Cardiac fibroblast (primary cell): ENCODE data around the gene ATP5IF1.

Experiments used
- DNase-seq, 2 donors: peaks; one replicate each; pipeline versions ENCODE4 v3.0.0 to v3.0.0-alpha.2; 2010; ENCODE audit warnings: low read depth in 2 of 2
- H3K4me3 ChIP-seq, 2 donors: replicated peaks in 1 of 2; 1 replicate in 1 of 2; 2 replicates in 1 of 2; pipeline ENCODE4 v1.5.1; 2011; ENCODE audit warnings: low read depth in 2 of 2, low read length in 2 of 2, mild to moderate bottlenecking in 2 of 2, moderate library complexity in 1 of 2
- CTCF ChIP-seq: IDR thresholded peaks from one replicate; pipeline ENCODE4 v1.5.1; 2011; ENCODE audit warnings: low read depth, mild to moderate bottlenecking, low read length, inconsistent platforms

Gene ATP5IF1

GRCh38 chr1:28279721-28280120 is 43.8 kb downstream of the ATP5IF1 start:
- no peak for DNase-seq
- no peak overlapping the region for H3K4me3 ChIP-seq
- TF ChIP-seq CTCF, result no peak

DNA sequence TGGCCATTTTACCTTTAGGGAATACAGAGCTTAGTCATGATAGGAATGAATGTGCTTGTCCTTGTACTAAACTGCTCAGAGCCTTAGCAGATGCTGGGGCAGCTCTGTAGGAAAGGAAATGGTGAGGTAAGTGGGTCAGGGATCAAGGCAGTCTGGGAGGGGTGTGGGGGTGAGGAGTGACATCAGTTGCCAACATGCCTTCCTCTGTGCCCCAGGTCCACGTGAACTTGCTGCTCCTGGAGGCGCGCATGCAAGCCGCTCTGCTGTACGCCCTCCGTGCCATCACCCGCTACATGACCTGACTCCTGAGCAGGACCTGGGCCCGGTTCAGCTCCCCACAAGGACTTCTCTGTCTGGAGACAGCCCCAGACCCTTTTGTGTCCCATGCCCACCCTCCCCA is 44.6 kb downstream of the ATP5IF1 start:
- no peak overlapping the region for H3K4me3 ChIP-seq
- DNase-seq, result no peak
- no peak for TF ChIP-seq CTCF

- no peak for DNase-seq
- TF ChIP-seq CTCF, result no peak
- H3K4me3 ChIP-seq, result no peak overlapping the region
Observed at GRCh38 chr1:28280977-28281381, 45.1 kb downstream of the ATP5IF1 start.

DNA sequence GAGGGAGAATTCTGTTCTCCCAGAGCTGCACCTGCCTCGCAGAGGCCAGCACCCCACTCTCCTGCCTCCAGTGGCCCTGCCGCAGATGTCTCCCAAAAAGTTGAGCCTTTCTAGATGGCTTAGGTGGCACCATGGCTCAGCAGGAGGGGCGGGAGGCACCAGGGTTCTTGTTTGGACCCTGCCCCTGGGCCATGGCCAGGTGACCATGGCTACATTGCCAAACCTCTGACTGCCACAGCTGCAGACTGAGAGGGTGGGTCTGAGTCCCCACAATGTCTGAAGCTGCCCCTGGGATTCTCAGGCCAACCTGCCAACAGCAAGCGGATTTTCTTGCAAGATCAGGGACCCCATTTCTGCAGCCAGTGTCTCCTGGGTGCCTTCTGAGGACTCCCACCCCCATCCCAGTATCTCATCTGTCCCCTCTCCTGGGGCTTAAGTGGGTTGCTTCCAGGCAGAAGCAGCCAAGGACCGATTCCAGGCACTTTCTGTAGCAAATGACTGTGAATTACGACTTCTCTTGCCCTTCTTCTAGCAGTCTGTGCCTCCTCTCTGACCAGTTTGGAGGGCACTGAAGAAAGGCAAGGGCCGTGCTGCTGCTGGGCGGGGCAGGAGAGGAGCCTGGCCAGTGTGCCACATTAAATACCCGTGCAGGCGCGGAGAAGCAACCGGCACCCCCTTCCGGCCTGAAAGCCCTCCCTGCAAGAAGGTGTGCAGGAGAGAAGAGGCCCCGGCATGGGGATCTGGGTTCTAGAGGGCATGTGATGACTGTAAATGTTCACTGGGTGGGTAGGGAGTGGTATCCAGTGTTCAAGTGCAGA is 45.9 kb downstream of the ATP5IF1 start:
- no peak overlapping the region for H3K4me3 ChIP-seq
- DNase-seq, result no peak
- TF ChIP-seq CTCF, result no peak

DNA sequence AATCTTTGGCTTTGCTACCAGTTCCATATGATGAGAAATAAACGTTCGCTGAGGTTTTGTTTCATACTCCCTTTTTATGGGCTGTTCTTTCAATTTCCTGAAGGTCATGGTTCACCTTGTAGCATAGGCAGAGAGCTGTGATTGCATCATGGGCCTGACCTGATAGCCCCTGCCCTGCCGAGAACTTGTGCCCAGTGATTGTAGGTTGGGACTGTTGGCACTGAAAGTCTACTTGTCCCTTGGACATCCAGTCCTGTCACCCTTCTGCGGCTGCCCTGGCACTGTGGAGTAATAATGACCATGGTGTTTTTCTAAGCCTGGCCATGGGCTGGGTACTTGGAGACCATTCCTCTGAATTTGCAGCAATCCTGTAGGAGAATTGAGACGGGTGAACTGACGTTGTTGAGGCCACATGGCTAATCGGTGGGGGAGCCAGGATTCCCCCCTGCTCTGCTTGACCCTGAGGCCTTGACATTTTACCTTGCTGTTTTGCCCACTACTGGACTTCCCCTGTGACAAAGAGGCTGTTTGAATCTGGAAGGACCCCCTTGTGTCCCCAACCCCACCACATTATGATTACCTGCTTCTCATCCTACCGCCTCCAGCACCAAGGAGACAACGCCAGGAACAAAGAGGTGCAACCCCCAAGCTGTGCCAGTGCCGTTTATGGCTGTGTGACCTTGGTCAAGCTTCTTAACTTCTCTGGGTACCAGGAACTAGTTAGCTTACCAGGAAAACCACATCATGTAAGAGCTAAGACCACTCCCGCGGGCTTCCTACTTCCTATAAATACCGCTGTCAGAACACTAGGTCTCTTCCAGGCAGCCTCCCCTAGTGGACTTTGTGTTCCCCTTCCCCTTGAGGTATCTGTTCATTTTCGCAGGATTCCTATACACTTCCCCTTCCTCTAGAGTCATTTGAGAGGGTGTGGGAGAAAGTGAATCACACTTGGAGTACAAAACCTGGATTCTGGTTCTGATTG is 46.8 kb downstream of the ATP5IF1 start:
- no peak for TF ChIP-seq CTCF
- H3K4me3 ChIP-seq, result no peak overlapping the region
- no peak for DNase-seq

DNA sequence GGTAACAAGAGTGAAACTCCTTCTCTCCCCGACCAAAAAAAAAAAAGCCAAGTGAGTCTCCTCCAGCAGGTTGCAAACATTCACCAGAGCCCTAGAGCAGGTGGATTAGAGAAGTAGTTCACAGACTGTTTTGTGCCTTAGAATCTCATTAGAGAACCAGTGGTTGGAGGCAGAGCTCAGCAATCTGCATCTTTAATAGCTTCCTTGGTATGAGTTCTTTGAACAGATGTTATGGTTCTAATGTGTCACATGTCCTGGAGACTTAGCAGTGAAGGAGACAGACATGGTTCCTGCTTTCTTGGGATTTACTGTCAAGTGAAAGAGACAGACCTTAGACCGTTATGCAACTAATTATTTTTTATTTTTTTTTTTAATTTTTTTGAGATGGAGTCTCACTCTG is 50.2 kb downstream of the ATP5IF1 start:
- H3K4me3 ChIP-seq, result no peak overlapping the region
- no peak for TF ChIP-seq CTCF
- DNase-seq, result no peak
